ENCODE data around the gene FNDC1.

DNA sequence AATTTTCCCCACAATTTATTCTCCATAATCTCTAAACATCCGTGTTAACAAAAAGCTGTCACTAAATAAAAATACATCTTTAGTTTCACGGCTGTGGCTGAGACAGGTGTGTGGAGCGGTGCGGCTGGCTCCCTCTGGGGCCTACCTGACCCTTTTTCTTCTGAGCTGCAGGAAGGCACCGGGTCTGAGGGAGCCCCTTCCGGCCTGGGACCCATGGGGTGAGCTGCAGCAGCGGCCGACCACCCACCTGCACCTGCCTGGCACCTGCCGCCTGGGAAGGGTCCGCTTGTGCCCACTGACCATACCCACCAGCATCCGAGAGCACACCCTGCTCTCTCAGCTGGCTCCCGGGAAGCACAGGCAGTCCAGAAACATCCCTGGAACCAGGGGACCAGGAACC, 41.5 kb upstream of the FNDC1 start:
- no peak for TF ChIP-seq POLR2A (IDR thresholded peaks at IDR 0.05; ENCODE audit: low read depth, low read length)
- TF ChIP-seq, protein P1, sequence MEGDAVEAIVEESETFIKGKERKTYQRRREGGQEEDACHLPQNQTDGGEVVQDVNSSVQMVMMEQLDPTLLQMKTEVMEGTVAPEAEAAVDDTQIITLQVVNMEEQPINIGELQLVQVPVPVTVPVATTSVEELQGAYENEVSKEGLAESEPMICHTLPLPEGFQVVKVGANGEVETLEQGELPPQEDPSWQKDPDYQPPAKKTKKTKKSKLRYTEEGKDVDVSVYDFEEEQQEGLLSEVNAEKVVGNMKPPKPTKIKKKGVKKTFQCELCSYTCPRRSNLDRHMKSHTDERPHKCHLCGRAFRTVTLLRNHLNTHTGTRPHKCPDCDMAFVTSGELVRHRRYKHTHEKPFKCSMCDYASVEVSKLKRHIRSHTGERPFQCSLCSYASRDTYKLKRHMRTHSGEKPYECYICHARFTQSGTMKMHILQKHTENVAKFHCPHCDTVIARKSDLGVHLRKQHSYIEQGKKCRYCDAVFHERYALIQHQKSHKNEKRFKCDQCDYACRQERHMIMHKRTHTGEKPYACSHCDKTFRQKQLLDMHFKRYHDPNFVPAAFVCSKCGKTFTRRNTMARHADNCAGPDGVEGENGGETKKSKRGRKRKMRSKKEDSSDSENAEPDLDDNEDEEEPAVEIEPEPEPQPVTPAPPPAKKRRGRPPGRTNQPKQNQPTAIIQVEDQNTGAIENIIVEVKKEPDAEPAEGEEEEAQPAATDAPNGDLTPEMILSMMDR (IDR thresholded peaks at IDR 0.05 in 2 of 3, conservative IDR thresholded peaks at IDR 0.05 in 1 of 3; ENCODE audit: control insufficient read depth in 2 of 3, extremely low read depth in 1 of 3, insufficient read depth in 1 of 3, low read depth in 3 of 3, low read length in 3 of 3): no peak
- no peak for TF ChIP-seq GABPA (IDR thresholded peaks at IDR 0.05; ENCODE audit: low read depth)
- no peak for TF ChIP-seq TAF1 (IDR thresholded peaks at IDR 0.05; ENCODE audit: borderline replicate concordance, low read depth, low read length)
- no peak for TF ChIP-seq IKZF1 (conservative IDR thresholded peaks at IDR 0.05)
- TF ChIP-seq CREB1 (IDR thresholded peaks at IDR 0.05; ENCODE audit: low read depth): no peak
- no peak for TF ChIP-seq ZNF24 (IDR thresholded peaks at IDR 0.05)
- no peak for TF ChIP-seq RBBP5 (conservative IDR thresholded peaks at IDR 0.05)
- no peak for TF ChIP-seq HCFC1 (IDR thresholded peaks at IDR 0.05; ENCODE audit: low read length)
- TF ChIP-seq CUX1 (IDR thresholded peaks at IDR 0.05; ENCODE audit: insufficient replicate concordance, low read depth, low read length): no peak
- no peak for TF ChIP-seq SUZ12 (IDR thresholded peaks at IDR 0.05; ENCODE audit: unreplicated experiment)
- no peak for TF ChIP-seq YY1 (IDR thresholded peaks at IDR 0.05; ENCODE audit: low read depth, low read length)
